Measurements from ENCODE around the gene JARID2. TPM values are rescaled to one million over a fixed set of nuclear protein-coding genes. Genes with fewer than 3 reads are reported as not detected.
"Not testable (repeated sequence)": the region's sequence is repeated elsewhere in the genome, so short reads cannot be mapped to it uniquely, and the experiment has no call there.

The JARID2 gene
- total RNA-seq, 1 experiment from 2014 or later: 21.0 TPM

GRCh38 chr6:15296735-15297134, 50.9 kb downstream of the JARID2 start:
- BruUV-seq (replicated peaks): no TSS peak
- no peaks in the 10 kb centered on the region for H3K9me3 Mint-ChIP-seq (ENCODE audit: unreplicated experiment)
- CTCF ChIA-PET: no interaction called here
- intact Hi-C loops (cut with micrococcal nuclease): no loop called here
- no peak overlapping the region for H3K27ac Mint-ChIP-seq (ENCODE audit: low read depth, unreplicated experiment)
- POLR2A ChIA-PET: no interaction called here
- no peak for TF ChIP-seq CTCF (IDR thresholded peaks at IDR 0.05; ENCODE audit: unreplicated experiment)
- H3K36me3 Mint-ChIP-seq (ENCODE audit: insufficient read depth, unreplicated experiment): no peaks in the 10 kb centered on the region
- no peaks in the 10 kb centered on the region for H3K27me3 Mint-ChIP-seq (ENCODE audit: insufficient read depth, unreplicated experiment)
- no peak for DNase-seq (ENCODE audit: unreplicated experiment)
- no peak overlapping the region for H3K4me3 Mint-ChIP-seq (ENCODE audit: unreplicated experiment)
- H3K4me1 Mint-ChIP-seq (ENCODE audit: insufficient read depth, unreplicated experiment): peaks cover 27% of the 10 kb centered on the region

- H3K4me3 Mint-ChIP-seq (ENCODE audit: unreplicated experiment); H3K9me3 Mint-ChIP-seq (ENCODE audit: unreplicated experiment); H3K36me3 Mint-ChIP-seq (ENCODE audit: insufficient read depth, unreplicated experiment); H3K27me3 Mint-ChIP-seq (ENCODE audit: insufficient read depth, unreplicated experiment); H3K27ac Mint-ChIP-seq (ENCODE audit: low read depth, unreplicated experiment); BruUV-seq (replicated peaks); intact Hi-C loops (cut with micrococcal nuclease); CTCF ChIA-PET; POLR2A ChIA-PET; DNase-seq (ENCODE audit: unreplicated experiment): not testable (repeated sequence)
- H3K4me1 Mint-ChIP-seq (ENCODE audit: insufficient read depth, unreplicated experiment): peaks cover 27% of the 10 kb centered on the region
Observed at GRCh38 chr6:15297167-15297566, 51.3 kb downstream of the JARID2 start.

- TF ChIP-seq CTCF (IDR thresholded peaks at IDR 0.05; ENCODE audit: unreplicated experiment): no peak
- CTCF ChIA-PET: no interaction called here
- peak; percentile 28 for DNase-seq (ENCODE audit: unreplicated experiment)
- H3K4me1 Mint-ChIP-seq (ENCODE audit: insufficient read depth, unreplicated experiment): peaks cover 22% of the 10 kb centered on the region
- POLR2A ChIA-PET: interaction anchor here (0.7 kb wide), 2 partner anchors 71 to 124 kb away, joined by 5 read pairs; no protein-coding TSS in a partner anchor
- no peak overlapping the region for H3K27ac Mint-ChIP-seq (ENCODE audit: low read depth, unreplicated experiment)
- intact Hi-C loops (cut with micrococcal nuclease): no loop called here
- no peak overlapping the region for H3K4me3 Mint-ChIP-seq (ENCODE audit: unreplicated experiment)
- BruUV-seq (replicated peaks): no TSS peak
- H3K36me3 Mint-ChIP-seq (ENCODE audit: insufficient read depth, unreplicated experiment): no peaks in the 10 kb centered on the region
- no peaks in the 10 kb centered on the region for H3K27me3 Mint-ChIP-seq (ENCODE audit: insufficient read depth, unreplicated experiment)
- no peaks in the 10 kb centered on the region for H3K9me3 Mint-ChIP-seq (ENCODE audit: unreplicated experiment)
Observed at GRCh38 chr6:15297895-15298590, 52.2 kb downstream of the JARID2 start.

GRCh38 chr6:15299430-15300131, 53.7 kb downstream of the JARID2 start:
- Mint-ChIP-seq H3K27me3 (ENCODE audit: insufficient read depth, unreplicated experiment) (no peaks in the 10 kb centered on the region), H3K4me3 (ENCODE audit: unreplicated experiment) (no peak overlapping the region), H3K9me3 (ENCODE audit: unreplicated experiment) (no peaks in the 10 kb centered on the region), H3K36me3 (ENCODE audit: insufficient read depth, unreplicated experiment) (no peaks in the 10 kb centered on the region), H3K4me1 (ENCODE audit: insufficient read depth, unreplicated experiment) (peaks cover 22% of the 10 kb centered on the region), H3K27ac (ENCODE audit: low read depth, unreplicated experiment) (peak overlapping the region; percentile 47)
- ChIA-PET CTCF (interaction anchor here (0.7 kb wide), 1 partner anchor 1629 kb away, joined by 4 read pairs; no protein-coding TSS in a partner anchor), POLR2A (interaction anchor here (0.7 kb wide), 1 partner anchor 80 kb away, joined by 3 read pairs; no protein-coding TSS in a partner anchor)
- no peak for TF ChIP-seq CTCF (IDR thresholded peaks at IDR 0.05; ENCODE audit: unreplicated experiment)
- no TSS peak for BruUV-seq (replicated peaks)
- intact Hi-C loops (cut with micrococcal nuclease): no loop called here
- no peak for DNase-seq (ENCODE audit: unreplicated experiment)
